Measurements from ENCODE around the gene RAD21L1.

DNA sequence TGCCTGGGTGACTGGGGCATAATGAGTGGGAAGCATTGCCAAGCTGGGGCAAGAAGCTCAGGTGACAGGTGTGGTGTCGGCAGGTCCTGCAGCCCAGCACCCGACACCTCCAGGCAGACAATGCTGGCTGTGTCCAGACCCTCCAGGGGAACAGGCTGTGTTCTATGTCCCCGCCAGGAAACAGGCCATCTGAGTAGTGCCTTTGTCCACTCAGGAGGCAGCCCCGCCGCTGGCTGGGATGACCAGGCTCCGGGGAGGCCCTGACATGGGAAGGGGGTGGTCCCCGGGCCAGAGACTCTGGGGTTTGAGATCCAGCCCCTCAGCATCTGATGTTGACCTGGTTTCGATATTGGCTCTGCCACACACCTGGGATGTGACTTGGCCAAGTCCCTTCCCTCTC is 68.7 kb downstream of the RAD21L1 start:
- TF ChIP-seq, protein P1, sequence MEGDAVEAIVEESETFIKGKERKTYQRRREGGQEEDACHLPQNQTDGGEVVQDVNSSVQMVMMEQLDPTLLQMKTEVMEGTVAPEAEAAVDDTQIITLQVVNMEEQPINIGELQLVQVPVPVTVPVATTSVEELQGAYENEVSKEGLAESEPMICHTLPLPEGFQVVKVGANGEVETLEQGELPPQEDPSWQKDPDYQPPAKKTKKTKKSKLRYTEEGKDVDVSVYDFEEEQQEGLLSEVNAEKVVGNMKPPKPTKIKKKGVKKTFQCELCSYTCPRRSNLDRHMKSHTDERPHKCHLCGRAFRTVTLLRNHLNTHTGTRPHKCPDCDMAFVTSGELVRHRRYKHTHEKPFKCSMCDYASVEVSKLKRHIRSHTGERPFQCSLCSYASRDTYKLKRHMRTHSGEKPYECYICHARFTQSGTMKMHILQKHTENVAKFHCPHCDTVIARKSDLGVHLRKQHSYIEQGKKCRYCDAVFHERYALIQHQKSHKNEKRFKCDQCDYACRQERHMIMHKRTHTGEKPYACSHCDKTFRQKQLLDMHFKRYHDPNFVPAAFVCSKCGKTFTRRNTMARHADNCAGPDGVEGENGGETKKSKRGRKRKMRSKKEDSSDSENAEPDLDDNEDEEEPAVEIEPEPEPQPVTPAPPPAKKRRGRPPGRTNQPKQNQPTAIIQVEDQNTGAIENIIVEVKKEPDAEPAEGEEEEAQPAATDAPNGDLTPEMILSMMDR (IDR thresholded peaks at IDR 0.05; ENCODE audit: insufficient read depth, low read length), result no peak
- no peak for TF ChIP-seq POLR2AphosphoS5 (IDR thresholded peaks at IDR 0.05; ENCODE audit: low read depth)
- no peak for TF ChIP-seq GABPA (IDR thresholded peaks at IDR 0.05; ENCODE audit: low read depth)
- TF ChIP-seq, protein P2, sequence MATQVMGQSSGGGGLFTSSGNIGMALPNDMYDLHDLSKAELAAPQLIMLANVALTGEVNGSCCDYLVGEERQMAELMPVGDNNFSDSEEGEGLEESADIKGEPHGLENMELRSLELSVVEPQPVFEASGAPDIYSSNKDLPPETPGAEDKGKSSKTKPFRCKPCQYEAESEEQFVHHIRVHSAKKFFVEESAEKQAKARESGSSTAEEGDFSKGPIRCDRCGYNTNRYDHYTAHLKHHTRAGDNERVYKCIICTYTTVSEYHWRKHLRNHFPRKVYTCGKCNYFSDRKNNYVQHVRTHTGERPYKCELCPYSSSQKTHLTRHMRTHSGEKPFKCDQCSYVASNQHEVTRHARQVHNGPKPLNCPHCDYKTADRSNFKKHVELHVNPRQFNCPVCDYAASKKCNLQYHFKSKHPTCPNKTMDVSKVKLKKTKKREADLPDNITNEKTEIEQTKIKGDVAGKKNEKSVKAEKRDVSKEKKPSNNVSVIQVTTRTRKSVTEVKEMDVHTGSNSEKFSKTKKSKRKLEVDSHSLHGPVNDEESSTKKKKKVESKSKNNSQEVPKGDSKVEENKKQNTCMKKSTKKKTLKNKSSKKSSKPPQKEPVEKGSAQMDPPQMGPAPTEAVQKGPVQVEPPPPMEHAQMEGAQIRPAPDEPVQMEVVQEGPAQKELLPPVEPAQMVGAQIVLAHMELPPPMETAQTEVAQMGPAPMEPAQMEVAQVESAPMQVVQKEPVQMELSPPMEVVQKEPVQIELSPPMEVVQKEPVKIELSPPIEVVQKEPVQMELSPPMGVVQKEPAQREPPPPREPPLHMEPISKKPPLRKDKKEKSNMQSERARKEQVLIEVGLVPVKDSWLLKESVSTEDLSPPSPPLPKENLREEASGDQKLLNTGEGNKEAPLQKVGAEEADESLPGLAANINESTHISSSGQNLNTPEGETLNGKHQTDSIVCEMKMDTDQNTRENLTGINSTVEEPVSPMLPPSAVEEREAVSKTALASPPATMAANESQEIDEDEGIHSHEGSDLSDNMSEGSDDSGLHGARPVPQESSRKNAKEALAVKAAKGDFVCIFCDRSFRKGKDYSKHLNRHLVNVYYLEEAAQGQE (IDR thresholded peaks at IDR 0.05; ENCODE audit: insufficient replicate concordance, low read depth), result no peak
- TF ChIP-seq SPI1 (IDR thresholded peaks at IDR 0.05; ENCODE audit: borderline replicate concordance, low read depth), result no peak

Measured in HL-60 (cell line).